Transverse colon (tissue), 3 donors: Measurements from ENCODE around the gene RECK.
A peak's percentile ranks its signal among the peaks of the same experiment; 100 is the strongest.

ENCODE experiments used
- POLR2A ChIP-seq: fragments of 450-650 bp; IDR thresholded peaks from one replicate; pipeline ENCODE4 v1.6.1; 2016; ENCODE audit warnings: antibody characterized with exemption, mild to moderate bottlenecking, moderate library complexity
- POLR2AphosphoS5 ChIP-seq, 3 donors: sonication (generic); formaldehyde crosslinking; IDR thresholded peaks; one replicate each; pipeline ENCODE4 v1.6.1; 2016; ENCODE audit warnings: antibody characterized with exemption in 3 of 3

DNA sequence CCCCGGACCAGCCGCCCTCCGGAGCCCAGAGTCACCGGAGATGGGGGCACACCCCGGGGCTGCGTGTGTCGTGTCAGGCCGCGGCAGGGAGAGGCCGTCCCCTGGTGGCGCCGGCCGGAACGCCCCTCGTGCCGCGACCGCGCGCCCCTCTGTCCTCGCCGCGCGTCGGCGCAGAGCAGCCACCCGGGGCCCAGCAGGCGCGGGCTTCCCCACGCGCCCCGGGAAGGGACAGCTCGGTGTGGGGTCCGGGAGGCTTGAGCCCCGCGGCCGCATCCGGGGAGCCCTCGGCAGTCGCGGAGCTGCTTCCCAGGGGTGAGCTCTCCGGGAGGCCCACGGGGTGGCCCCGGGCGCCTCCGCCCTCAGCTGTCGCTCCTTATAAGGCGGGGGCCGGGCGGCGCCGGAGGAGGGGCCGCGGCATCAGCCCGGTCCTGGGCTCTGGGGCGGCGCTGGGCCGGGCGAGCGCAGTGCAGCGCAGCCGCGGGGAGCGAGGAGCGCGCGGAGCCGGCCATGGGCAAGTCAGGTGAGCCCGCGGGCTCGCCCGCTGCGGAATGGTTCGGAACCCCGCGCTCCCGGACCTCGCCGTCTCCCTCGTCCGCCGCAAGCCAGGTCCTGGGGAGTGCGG is 99.7 kb downstream of the RECK start, which contains the start of gene GLIPR2:
- TF ChIP-seq POLR2A: peak; percentile 65
- peak; percentile 78 to 89 (median 83) for TF ChIP-seq POLR2AphosphoS5 (IDR thresholded peaks at IDR 0.05)
